Urinary bladder (tissue), 4 donors: ENCODE results near the gene TLR9. TPM values are rescaled to one million over a fixed set of nuclear protein-coding genes. Genes with fewer than 3 reads are reported as not detected.

Source experiments
- DNase-seq: peaks from one replicate; pipeline ENCODE4 v3.0.0-alpha.2; 2015; ENCODE audit errors: extremely low spot score
- H3K27ac ChIP-seq: one replicate; pipeline ENCODE4 v1.5.1; 2013; ENCODE audit warnings: low read depth, mild to moderate bottlenecking, moderate library complexity
- H3K36me3 ChIP-seq: one replicate; pipeline ENCODE4 v1.6.1; 2013; ENCODE audit warnings: mild to moderate bottlenecking, moderate library complexity; ENCODE audit not compliant: insufficient read depth
- H3K4me1 ChIP-seq: one replicate; pipeline ENCODE4 v1.6.1; 2013; ENCODE audit warnings: mild to moderate bottlenecking, moderate library complexity; ENCODE audit not compliant: insufficient read depth
- H3K4me3 ChIP-seq: one replicate; pipeline ENCODE4 v1.5.1; 2013; ENCODE audit warnings: low read depth, low read length
- WGBS: extraction: QIAGEN DNeasy Blood & Tissue Kit; methylation state at CpG from one replicate; pipeline ENCODE4 v1.1.7; 2013; 5-methylcytosine and 5-hydroxymethylcytosine counted together
- polyA plus RNA-seq: library from polyadenylated mRNA; stranded (reverse); fragments of 200-250 nt; gene quantifications from one replicate; pipeline ENCODE4 v1.2.3, GENCODE V29; 2013
- total RNA-seq: library from RNA; depleted of rRNA; stranded (reverse); fragments of >200 nt; gene quantifications from one replicate; pipeline ENCODE4 v1.2.3, GENCODE V29; 2014
- donor health status: healthy with polysubstance abuse.
- donor health status: healthy.

The TLR9 gene
- total and polyA plus RNA-seq, 2 donors, result 0.11 to 0.33 TPM

- 95% methylated on average over 18 of the region's 18 CpGs for WGBS
- H3K4me3 ChIP-seq, result no peak overlapping the region
- H3K27ac ChIP-seq, result no peak overlapping the region
- peaks cover 11% of the 10 kb centered on the region for H3K36me3 ChIP-seq
- no peak for DNase-seq
- no peaks in the 10 kb centered on the region for H3K4me1 ChIP-seq
Measured at GRCh38 chr3:52211268-52211891, 14.1 kb downstream of the TLR9 start.

DNA sequence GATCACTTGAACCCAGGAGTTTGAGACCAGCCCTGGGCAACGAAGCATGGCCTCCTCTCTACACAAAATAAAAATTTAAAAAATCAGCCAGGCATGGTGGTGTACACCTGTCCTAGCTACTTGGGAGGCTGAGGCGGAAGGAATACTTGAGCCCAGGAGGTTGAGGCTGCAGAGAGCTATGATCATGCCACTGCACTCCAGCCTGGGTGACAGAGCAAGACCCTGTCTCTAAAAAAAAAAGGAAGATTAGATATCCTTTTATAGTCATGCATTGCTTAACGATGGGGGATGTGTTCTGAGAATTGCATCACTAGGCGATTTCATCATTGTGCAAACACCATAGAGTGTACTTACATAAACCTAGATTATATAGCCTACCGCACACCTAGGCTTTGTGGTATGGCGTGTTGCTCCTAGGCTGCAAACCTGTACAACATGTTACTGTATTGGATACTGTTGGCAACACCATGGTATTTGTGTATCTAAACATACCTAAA lies 14.8 kb downstream of the TLR9 start:
- no peak overlapping the region for H3K27ac ChIP-seq
- DNase-seq, result no peak
- 80% methylated on average over 6 of the region's 6 CpGs for WGBS
- peaks cover 11% of the 10 kb centered on the region for H3K36me3 ChIP-seq
- peaks cover under 1% of the 10 kb centered on the region for H3K4me1 ChIP-seq
- no peak overlapping the region for H3K4me3 ChIP-seq

DNA sequence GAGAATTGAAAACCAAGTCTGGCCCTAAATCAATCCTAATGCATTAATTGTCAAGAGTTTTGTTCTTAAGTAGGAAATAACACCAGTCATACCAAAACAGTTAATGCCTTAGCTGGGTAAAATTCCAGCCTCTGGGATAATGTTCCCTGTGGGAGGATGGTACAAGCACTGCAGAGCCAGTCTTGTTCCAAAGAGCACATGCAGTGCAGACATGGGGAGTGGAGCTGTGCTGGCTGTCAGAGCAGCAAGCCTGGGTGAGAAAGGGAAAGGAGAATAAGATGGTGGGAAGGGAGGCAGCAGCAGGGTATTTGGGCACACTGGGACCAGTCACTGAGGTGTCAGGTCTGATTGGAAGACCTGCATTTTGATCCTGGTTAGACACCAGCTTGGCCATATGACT lies 15.4 kb downstream of the TLR9 start:
- Histone ChIP-seq H3K4me1 (peaks cover 1% of the 10 kb centered on the region), H3K27ac (no peak overlapping the region), H3K36me3 (peaks cover 11% of the 10 kb centered on the region), H3K4me3 (no peak overlapping the region)
- DNase-seq, result no peak

GRCh38 chr3:52208556-52208955 lies 16.9 kb downstream of the TLR9 start:
- 95% methylated on average over 4 of the region's 4 CpGs for WGBS
- Histone ChIP-seq H3K27ac (no peak overlapping the region), H3K4me1 (peaks cover 1% of the 10 kb centered on the region), H3K4me3 (no peak overlapping the region), H3K36me3 (peaks cover 10% of the 10 kb centered on the region)
- DNase-seq, result no peak

DNA sequence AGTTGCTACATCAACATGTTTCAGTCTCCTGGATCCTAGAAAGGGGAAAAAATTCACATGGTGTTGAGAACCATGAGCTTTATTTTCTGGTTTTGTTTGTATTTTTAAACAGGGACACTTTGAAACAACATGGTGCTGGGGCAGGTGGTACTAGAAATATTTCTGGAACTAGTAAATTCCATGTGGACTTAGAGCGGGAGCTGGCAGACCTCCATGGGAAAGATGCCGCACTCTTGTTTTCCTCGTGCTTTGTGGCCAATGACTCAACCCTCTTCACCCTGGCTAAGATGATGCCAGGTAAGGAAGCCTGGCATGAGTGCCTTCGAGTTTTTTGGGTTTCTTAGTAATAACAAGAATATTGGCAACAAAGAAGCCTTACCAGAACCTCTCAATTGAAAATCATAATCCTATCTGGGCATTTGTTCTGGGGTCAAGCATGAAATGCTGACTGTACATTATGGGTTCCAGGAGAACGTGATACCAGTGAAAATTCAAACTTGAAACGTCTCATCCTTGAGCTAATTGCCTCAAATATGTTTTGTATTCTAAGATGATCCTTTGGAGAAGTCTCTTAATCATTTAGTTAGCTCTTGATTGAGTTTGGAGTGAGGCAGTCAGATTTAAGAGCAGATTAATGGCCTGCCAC lies 19.6 kb downstream of the TLR9 start:
- H3K36me3 ChIP-seq, result peaks cover 9% of the 10 kb centered on the region
- DNase-seq, result no peak
- WGBS, result 87% methylated on average over 6 of the region's 6 CpGs
- peaks cover 1% of the 10 kb centered on the region for H3K4me1 ChIP-seq
- no peak overlapping the region for H3K27ac ChIP-seq
- no peak overlapping the region for H3K4me3 ChIP-seq

GRCh38 chr3:52204337-52205073 lies 20.9 kb downstream of the TLR9 start:
- Histone ChIP-seq H3K36me3 (peaks cover 9% of the 10 kb centered on the region), H3K4me1 (peaks cover 1% of the 10 kb centered on the region), H3K27ac (no peak overlapping the region), H3K4me3 (no peak overlapping the region)
- 78% methylated on average over 10 of the region's 10 CpGs for WGBS
- peak; percentile 77 for DNase-seq

DNA sequence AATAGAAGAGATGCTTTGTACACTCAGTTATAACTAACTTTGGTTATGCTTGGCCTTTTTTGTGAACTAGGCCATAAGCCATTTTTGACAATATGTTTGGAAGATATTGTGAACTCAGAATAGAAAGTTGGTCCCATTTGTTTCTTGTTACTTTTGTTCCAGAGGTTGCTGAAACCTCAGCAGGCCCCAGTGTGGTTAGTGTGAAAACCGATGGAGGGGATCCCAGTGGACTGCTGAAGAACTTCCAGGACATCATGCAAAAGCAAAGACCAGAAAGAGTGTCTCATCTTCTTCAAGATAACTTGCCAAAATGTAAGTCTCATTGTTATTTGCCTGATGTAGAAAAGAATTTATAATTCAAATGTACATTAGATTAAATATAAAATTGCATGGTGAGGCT lies 21.7 kb downstream of the TLR9 start:
- no peak overlapping the region for H3K4me3 ChIP-seq
- WGBS, result 90% methylated on average over 1 of the region's 1 CpG
- DNase-seq, result no peak
- no peak overlapping the region for H3K27ac ChIP-seq
- H3K4me1 ChIP-seq, result peaks cover 1% of the 10 kb centered on the region
- peaks cover 9% of the 10 kb centered on the region for H3K36me3 ChIP-seq

DNA sequence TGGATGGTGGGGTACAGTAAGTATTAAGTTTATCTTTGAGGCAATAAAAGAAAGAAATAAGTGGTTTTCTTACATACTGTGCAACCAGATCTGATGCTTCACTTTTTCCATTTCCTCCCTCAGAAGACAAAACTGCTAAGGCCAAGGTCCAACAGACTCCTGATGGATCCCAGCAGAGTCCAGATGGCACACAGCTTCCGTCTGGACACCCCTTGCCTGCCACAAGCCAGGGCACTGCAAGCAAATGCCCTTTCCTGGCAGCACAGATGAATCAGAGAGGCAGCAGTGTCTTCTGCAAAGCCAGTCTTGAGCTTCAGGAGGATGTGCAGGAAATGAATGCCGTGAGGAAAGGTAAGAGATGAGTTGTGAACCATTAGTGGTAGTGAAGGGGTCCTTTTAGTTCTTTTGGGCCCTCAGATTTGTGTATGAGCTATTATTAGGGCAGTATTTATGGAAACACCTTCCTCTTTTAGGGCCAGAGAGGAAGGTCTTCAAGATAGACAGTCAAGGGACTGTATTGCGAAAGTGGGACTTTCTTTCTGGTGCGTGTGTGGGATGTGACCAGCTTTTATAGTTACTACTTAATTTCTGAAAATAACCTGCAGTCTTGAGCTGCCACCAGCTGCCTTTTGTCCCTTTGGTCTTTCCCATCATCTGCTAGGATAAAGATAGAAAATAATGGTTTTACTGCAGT lies 22.9 kb downstream of the TLR9 start:
- Histone ChIP-seq H3K4me1 (peaks cover 2% of the 10 kb centered on the region), H3K4me3 (no peak overlapping the region), H3K27ac (no peak overlapping the region), H3K36me3 (peaks cover 9% of the 10 kb centered on the region)
- DNase-seq, result no peak
- WGBS, result 86% methylated on average over 4 of the region's 4 CpGs

DNA sequence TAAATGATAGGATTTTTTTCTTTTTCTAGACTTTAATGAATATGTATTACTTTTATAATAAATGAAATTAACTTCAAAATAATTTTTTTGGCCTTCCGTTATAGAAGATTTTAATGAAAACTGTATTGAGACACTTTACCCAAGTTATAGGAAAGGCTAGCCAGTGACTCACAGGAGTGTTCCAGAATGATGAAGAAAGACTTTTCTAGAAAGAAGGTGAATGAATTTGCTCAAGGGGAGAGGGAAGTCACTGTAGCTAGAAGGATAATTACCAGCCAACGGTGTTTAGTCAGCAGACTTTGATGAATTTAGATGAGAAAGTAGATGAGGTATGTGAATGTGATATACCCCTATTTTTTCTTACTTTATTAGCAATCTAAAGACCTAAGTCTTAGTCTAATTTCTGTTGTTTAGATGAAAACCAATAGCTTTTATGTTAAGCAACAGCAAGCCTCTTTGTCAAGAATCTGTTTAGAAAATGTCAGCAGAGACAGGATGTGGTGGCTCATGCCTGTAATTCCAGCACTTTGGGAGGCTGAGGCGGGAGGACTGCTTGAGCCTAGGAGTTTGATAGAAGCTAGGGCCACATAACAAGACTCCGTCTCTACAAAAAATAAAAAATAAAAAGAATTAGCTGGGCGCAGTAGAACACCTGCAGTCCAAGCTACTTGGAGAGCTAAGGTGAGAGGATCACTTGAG lies 24.3 kb downstream of the TLR9 start:
- peaks cover 4% of the 10 kb centered on the region for H3K4me1 ChIP-seq
- WGBS, result 93% methylated on average over 5 of the region's 5 CpGs
- peaks cover 5% of the 10 kb centered on the region for H3K36me3 ChIP-seq

DNA sequence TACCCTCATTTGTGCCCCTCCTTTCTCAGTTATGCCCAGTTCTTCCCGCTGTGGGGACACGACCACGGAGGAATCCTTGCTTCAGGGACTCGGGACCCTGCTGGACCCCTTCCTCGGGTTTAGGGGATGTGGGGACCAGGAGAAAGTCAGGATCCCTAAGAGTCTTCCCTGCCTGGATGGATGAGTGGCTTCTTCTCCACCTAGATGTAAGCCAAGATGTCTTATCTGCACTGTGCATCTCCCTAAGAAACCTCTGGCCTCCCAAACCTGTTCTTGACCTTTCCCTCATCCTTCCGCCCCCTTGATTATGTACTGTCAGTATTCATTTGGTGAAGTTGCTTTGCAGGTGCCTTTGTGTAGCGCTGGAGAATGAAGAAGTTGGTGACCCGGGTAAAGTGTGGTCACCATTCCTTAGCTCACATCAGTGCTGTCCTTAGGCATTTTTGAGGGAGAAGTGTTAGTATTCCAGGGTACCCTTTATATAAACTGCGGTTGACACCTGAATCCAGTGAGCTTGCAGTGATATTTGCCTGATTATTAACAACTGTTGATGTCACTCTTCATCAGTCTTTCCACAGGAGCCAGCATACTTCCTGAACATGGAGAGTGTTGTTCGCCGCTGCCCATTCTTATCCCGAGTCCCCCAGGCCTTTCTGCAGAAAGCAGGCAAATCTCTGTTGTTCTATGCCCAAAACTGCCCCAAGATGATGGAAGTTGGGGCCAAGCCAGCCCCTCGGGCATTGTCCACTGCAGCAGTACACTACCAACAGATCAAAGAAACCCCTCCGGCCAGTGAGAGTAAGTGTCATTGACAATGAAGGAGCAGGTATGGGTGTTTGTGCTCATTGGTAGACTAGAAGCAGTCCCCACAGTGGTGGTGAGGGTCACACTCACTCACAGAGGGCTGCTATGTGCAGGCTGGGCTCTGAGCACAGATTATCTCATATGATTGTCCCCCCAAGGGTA lies 26.5 kb downstream of the TLR9 start:
- DNase-seq, result no peak
- H3K36me3 ChIP-seq, result peaks cover 5% of the 10 kb centered on the region
- 44% methylated on average over 14 of the region's 14 CpGs for WGBS
- H3K4me1 ChIP-seq, result peaks cover 3% of the 10 kb centered on the region
- H3K27ac ChIP-seq, result no peak overlapping the region
- peak overlapping the region; percentile 63 for H3K4me3 ChIP-seq

More for the DNA sequence above, 24.3 kb downstream of the TLR9 start:
- no peak overlapping the region for H3K27ac ChIP-seq
- no peak overlapping the region for H3K4me3 ChIP-seq
- DNase-seq, result no peak

GRCh38 chr3:52197842-52198625 lies 27.4 kb downstream of the TLR9 start, which contains the start of gene ALAS1:
Gene ALAS1 (plus strand): TSS chr3:52198160. CDS start chr3:52199242, 1,082 bp downstream.
- peak within 1 kb of the TSS; percentile 63 for H3K4me3 ChIP-seq
- peaks cover 3% of the 10 kb centered on the region for H3K36me3 ChIP-seq
- under 1% methylated on average over 71 of the region's 71 CpGs for WGBS
- H3K27ac ChIP-seq, result peak within 1 kb of the TSS; percentile 65
- peak; percentile 76 for DNase-seq
- H3K4me1 ChIP-seq, result peaks cover 3% of the 10 kb centered on the region

- Histone ChIP-seq H3K4me3 (peak overlapping the region; percentile 63), H3K27ac (no peak overlapping the region), H3K36me3 (peaks cover under 1% of the 10 kb centered on the region), H3K4me1 (peaks cover 3% of the 10 kb centered on the region)
- WGBS, result 36% methylated on average over 10 of the region's 10 CpGs
- no peak for DNase-seq
Measured at GRCh38 chr3:52197499-52197841, 28.0 kb downstream of the TLR9 start.
